Umbilical cord (tissue), 2 donors: ENCODE results near the gene PBX1. TPM values are rescaled to one million over a fixed set of nuclear protein-coding genes. Genes with fewer than 3 reads are reported as not detected.

ENCODE experiments used
- DNase-seq: peaks from one replicate; pipeline ENCODE4 v3.0.0-alpha.2; 2015; ENCODE audit warnings: low spot score
- total RNA-seq: library from RNA; depleted of rRNA; stranded (reverse); fragments of >200 nt; gene quantifications from one replicate; pipeline ENCODE4 v1.2.3, GENCODE V29; 2014; ENCODE audit warnings: low replicate concordance; ENCODE audit not compliant: insufficient read depth

The PBX1 gene
- total RNA-seq, 1 donor from 2014 or later, result 119 TPM

- no peak for DNase-seq
Measured at GRCh38 chr1:164864161-164864560, 305.2 kb downstream of the PBX1 start.

- no peak for DNase-seq
Measured at GRCh38 chr1:164865385-164865784, 306.4 kb downstream of the PBX1 start.

- DNase-seq, result no peak
Measured at GRCh38 chr1:164867590-164867989, 308.6 kb downstream of the PBX1 start.

- DNase-seq, result no peak
Measured at GRCh38 chr1:164868990-164869389, 310.0 kb downstream of the PBX1 start.

- no peak for DNase-seq
Measured at GRCh38 chr1:164875518-164875917, 316.5 kb downstream of the PBX1 start.

GRCh38 chr1:164876398-164877116 lies 317.6 kb downstream of the PBX1 start:
- no peak for DNase-seq

GRCh38 chr1:164880199-164880598 lies 321.2 kb downstream of the PBX1 start:
- no peak for DNase-seq

- DNase-seq, result no peak
Measured at GRCh38 chr1:164880644-164881043, 321.7 kb downstream of the PBX1 start.

GRCh38 chr1:164885311-164885710 lies 326.3 kb downstream of the PBX1 start:
- no peak for DNase-seq

GRCh38 chr1:164886101-164886500 lies 327.1 kb downstream of the PBX1 start:
- no peak for DNase-seq

- DNase-seq, result no peak
Measured at GRCh38 chr1:164891615-164892014, 332.6 kb downstream of the PBX1 start.

- DNase-seq, result peak; percentile 5
Measured at GRCh38 chr1:164895026-164895912, 336.3 kb downstream of the PBX1 start.

GRCh38 chr1:164901031-164901430 lies 342.0 kb downstream of the PBX1 start:
- no peak for DNase-seq
